ENCODE data around the gene TMEM238.
A peak's percentile ranks its signal among the peaks of the same experiment; 100 is the strongest.

The TMEM238 gene

GRCh38 chr19:55336101-55336500, 48.0 kb downstream of the TMEM238 start:
- peak; percentile 28 for DNase-seq

GRCh38 chr19:55333870-55334269, 50.2 kb downstream of the TMEM238 start:
- DNase-seq = no peak

GRCh38 chr19:55329791-55330190, 54.3 kb downstream of the TMEM238 start:
- peak; percentile 54 for DNase-seq

All from fibroblast of upper back skin (primary cell).